Stimulated activated CD4-positive, alpha-beta T cell treated with anti-CD3 and anti-CD28 coated beads, Interleukin-2, amount 100 ng/mL, for 24 hours (primary cell): ENCODE data around the gene AK8.
A peak's percentile ranks its signal among the peaks of the same experiment; 100 is the strongest.

ENCODE experiments used
- DNase-seq, 2 donors: peaks; one replicate each; pipeline ENCODE4 v3.0.0-alpha.2; 2020

Gene AK8

GRCh38 chr9:132824951-132825350, 53.1 kb downstream of the AK8 start:
- no peak for DNase-seq

GRCh38 chr9:132824151-132824550, 53.9 kb downstream of the AK8 start:
- no peak for DNase-seq

DNA sequence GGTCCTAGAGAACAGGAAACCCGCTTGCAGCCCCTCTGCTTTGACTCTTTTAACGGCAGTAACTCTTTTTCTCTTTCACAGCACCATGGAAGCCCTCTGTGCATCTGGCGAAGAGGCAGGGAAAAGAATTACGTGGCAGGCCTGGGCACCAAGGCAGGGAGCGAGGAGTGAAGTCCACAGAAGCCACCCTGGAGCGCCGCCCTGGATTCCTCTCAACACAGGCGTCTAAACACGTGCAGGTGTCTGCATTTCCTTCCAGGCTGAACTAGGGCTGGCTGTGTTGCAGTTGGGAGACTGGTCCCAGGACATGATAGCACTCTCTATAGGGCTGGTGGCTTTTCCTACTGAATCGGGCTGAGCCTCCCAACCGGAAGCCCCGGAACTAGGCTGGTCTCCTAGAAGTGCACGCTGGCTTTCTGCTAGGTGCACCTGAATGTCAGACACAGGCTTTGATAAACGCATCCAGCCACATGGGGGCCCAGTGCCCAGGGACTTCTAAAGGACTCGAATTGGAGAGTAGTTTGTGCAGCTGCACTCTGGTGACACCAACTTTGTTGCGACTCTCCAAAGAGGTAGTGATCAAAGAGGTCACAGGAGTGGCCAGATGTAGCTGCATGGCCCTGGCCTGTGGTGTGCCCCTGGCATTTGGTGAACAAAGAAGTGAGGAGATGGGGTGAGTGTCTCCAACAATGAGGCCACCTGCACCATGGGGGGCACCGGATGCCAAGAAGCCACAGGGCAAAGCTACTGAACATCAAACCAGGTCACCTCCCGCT, 54.5 kb downstream of the AK8 start:
- DNase-seq, result no peak

DNA sequence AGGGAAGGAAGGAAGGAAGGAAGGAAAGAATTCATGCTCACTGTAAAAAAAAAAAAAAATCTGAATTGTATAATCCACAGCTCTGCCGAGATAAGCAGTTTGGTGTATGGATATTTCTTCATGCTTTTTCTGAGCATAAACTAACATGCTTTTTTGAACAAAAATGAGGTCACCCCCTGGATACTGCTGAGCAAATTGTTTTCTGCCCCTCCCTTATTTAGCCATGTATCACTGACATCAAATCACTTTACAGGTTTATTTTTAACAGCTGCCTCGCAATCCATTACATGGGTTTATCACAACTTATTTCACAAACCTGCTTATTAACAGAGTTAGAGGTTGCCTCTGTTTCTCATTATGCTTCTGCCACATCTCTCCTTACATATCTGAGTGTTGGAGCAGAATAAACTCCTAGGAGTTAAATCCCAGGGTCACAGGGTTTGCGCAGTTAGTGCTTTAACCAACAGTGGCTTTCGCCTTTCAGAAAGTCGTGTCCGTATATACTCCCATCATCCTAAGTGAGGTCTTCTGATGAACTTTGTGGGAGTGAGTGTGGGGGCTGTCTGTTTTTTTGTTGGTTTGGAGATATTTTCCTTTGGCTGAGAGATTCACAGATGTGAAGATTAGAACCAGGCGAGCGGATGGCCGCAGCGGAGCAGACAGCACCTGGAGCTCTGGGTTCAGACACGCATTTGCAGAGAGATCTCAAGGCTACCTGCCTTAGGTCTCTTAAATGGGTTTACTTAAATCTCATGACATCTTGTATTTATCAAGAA, 57.7 kb downstream of the AK8 start:
- no peak for DNase-seq

- no peak for DNase-seq
Measured at GRCh38 chr9:132818588-132818987, 59.5 kb downstream of the AK8 start.

DNA sequence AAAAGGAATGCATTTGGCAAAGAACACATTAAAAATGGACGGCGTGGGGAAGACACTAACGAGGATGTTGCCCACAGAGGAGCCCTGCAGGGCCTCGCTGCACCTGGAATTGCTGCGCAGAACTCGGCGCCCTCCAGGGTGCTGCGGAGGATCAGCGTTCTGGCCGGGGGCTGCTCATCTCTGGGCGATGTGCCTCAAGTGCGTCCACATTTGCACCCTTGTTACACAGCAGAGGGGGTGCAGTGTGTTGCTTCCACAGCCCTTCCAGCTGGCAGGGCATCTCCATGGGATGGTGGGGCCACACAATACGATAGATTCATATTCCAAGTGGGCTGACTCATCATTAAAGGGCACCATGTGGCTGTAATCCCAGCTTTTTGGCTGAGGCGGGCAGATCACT, 63.1 kb downstream of the AK8 start:
- no peak for DNase-seq

DNA sequence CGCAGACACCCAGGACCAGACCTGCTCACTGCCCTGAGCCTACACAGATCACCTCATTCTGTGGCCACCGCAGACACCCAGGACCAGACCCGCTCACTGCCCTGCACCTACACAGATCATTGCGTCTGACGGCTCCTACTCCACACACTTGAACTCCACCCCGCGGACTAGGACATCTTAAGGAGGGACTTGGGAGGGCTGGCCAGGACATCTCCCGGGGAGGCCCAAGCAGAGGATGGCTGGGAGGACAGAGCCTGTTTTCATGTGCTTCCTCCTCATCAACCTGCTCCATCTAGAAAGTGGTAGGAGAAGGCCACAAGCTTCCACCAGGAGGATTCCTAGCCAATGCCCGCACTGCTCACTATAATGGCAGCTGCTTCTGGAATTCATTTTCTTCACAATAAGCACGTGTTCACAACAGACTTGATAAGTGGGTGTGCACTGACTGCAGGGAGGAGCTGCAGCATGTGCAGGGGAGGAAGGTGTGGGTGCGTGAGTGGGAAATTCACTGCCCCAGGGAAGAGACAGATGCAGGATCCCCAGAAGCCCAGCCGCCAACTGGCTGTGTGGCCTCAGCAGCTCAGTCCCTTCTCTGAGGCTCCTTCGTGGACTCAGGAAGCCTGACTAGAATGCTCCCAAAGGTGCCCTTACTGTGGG, 64.8 kb downstream of the AK8 start:
- no peak for DNase-seq

DNA sequence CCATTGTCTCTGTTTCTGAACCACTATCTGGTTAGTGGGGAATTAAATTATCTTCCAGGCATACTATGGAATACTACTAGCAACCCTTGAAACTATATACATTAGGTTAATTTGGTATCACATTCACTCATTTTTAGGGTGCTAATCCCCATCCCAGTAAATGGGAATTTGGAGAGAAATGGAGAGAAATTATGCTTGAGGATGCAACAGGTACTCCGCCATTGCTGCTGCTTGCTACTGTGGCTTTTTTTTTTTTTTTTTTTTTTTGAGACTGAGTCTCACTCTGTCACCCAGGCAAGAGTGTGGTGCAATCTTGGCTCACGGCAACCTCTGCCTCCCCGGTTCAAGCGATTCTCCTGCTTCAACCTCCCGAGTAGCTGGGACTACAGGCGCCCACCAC, 66.1 kb downstream of the AK8 start:
- no peak for DNase-seq

DNA sequence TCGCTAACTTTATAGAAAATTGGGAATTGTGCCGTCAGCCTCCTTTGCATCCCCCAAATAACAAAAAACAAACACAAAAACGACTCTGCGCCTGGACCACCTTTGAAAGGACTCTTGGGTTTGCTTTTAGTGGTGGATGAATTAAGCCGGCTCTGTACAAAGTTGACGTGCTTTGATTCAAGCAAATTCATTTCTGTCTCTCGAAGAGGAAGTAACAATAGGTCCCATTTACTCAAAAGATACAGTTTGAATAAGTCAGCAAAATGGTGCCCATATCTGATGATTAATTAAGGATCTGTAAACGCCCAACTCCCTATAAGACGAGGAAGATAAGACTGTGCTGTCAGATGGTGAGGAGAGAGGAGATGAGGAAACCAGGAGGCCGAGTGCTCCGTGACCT, 67.8 kb downstream of the AK8 start:
- DNase-seq, result no peak

DNA sequence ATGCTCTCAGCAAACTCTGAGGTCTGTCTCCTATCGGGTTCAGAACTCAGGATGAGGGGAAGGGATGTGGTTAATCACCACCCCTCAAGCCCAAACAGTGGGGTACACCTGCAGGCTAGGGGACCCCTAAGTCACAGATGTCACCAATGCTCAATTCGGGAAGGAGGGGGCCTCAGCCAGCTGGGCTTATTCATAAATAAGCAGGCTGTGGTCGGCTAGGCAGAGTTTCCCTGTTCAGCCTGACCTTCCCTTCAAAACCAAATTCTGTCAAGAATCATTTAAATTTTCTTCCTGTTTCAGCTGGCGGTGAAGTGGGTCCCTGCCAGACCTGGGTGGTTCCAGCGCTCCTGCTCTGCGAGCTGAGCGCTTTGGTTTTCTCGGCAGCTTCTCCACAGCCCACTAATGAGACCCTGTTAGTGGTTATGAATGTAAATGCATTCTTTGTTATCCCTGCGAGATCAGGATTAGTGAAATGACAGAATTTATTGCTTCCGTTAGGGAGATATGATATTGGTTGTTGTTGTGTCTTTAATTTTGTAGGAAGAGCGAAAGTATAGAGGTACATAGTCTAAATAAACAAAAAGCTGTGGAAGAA, 68.3 kb downstream of the AK8 start:
- no peak for DNase-seq

GRCh38 chr9:132808645-132809044, 69.4 kb downstream of the AK8 start:
- DNase-seq, result no peak

DNA sequence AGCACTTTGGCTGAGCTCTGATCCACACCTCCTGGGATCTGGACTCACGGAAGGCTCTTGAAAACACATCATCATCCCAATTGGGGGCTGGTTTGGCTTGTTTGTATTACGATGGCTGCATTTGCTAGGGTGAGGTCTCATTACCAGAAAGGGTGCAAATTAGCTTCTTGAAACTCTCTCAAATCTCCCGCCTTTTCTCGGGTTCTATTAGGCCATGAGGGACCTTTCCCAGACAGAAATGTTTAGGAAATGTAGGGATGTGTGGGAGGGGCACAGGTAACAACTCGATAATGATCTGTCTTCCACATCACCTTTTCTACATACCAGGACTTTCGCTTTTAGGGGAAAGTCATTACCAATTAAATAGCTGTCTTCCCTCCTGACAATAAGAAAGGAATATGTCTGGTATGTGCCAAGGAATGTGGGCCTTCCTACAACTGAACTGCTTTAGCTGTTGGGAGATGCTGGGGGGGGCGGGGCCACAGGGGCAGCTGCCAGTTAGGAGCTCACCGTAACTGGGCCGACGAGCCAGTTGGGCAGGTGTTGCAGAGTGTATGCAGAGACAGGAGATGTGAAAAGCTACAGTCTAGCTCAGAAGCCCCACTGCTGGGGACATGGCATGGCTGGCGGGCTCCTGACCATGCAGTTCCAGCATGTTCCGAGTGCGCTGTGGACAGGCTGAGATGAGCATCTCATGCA, 71.2 kb downstream of the AK8 start:
- no peak for DNase-seq

- DNase-seq, result no peak
Measured at GRCh38 chr9:132806306-132806705, 71.8 kb downstream of the AK8 start.

- no peak for DNase-seq
Measured at GRCh38 chr9:132804576-132805295, 73.3 kb downstream of the AK8 start.

DNA sequence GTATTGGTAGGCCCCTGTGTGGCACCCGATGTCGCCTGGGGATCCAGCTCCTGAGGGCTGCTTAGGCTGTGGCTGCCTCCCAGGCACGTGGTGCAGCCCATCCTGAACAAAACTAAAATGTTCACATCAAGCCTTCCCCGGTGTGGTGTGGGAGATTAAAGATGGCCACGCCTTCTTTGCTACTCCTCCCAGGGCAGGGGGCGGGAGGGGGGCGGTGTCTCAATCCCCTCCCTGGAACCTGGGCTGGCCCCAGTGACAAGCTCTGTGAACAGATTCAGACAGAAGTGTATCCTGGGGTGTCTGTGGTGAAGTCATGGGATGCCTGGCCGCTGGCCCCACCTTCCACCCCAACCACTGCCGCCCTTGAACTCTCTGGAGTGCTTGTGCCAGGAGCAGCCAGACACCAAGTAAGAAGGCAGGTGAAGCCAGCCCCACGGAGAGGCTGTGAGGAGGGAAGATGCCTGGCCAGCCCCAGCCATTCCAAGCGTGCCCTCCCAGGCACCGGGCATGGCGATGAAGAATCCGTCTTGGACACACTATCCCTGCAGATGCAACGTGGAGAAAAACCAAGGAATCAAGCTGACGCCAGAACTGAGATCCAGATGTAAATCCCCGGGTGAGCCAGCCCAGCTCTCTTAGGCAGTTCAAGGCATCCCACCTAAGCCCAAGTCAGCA, 75.8 kb downstream of the AK8 start:
- no peak for DNase-seq

DNA sequence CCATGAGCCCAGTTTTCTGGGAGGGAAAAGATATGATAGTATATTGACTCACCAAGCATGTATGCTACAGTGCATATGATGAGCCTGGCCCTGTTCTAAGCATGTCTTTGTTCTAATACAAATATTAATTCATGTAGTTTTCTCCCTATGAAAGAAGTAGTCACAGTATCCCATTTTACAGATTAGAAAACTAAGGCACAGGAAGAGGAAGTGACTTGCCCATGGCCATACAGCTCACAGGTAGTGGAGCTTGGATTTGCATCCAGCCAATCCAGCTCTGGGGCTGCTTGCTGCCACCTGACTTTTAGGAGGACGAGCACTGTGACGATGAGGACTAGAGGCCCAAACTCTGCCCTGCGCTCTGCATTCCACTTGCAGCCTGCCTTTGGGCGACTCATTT, 76.4 kb downstream of the AK8 start:
- DNase-seq, result no peak

DNA sequence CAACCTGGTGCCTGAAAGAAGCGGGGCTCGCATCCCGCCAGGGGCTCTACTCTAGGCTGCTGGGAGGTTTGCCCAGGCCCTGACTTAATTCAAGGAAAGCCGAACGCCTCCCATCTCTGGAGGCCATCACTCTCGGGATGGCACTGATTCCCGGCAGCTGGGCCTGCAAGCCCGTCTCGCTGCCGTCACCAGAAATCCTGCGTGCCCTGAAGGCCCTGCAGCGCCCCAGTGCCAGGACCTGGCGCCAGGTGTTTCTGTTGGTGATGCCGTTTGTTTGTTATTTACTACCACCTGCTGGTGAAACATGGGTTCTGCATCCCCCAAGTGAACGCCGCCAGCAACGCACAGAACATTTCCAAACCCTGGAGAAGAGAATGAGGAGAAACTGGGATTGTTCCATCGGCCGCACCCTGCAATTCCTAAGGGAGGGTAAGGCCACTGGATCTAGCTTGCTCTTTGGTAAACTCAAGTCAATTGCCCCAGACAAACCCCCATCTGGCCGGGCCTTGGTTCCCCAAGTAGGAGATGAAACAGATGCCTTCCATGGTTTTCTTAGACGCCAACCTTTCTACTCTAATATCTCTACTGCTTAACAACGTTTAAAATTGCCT, 77.9 kb downstream of the AK8 start:
- peak; percentile 61 to 68 for DNase-seq

- no peak for DNase-seq
Measured at GRCh38 chr9:132798817-132799790, 79.0 kb downstream of the AK8 start.

DNA sequence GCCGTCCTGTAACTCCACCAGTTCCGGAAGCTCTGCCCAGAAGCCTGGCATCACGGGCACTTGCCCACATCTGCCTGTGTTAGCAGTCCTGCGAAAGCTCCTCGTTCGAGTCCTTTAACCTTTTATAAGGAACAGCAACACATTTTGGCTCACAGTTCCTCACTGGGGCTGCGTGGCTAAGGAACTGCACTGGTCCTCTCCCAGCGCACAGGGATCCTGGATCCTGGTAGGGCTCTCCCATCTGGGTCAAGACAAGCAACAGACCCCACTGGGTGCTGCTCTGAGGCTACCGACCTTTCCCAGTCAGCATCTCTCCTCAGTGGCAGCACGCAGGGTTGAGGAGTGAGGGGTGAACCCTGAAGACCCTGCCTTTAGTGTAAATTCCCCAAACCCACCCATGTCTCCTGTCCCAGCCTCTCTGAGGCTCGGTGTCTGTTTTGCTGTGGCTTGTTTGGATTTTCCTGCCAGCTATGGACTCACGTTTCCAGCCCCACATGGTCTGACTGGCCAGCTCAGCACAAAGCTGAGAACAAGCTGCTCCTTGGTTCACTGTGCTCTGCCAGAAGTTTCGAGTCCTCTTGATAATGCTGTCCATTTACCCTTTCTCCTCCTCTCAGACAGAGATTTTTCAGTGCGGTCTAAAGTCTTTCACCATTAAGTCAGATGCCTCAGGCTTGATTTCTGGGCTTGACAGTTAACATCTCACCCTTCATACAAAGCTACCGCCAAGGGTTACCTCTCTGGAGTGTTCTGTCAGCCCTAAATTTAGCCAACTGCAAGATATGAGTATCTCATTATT, 80.0 kb downstream of the AK8 start:
- DNase-seq, result no peak
